Activated T-helper 1 cell treated with anti-CD3 and anti-CD28 coated beads, Interleukin-12 subunit alpha, Interleukin-12 subunit beta, Interleukin-2, Interleukin-4 antibody, amounts not matched to agents 30 ng/mL and 10 ng/mL and 1 ng/mL, durations not matched to agents 14 hours and 24 hours and 36 hours (primary cell): ENCODE results near the gene SRGAP2C. TPM values are rescaled to one million over a fixed set of nuclear protein-coding genes. Genes with fewer than 3 reads are reported as not detected.
"Not testable (repeated sequence)": the region's sequence is repeated elsewhere in the genome, so short reads cannot be mapped to it uniquely, and the experiment has no call there.

ENCODE experiments used
- DNase-seq: peaks from one replicate; pipeline ENCODE4 v3.0.0; 2021; ENCODE audit warnings: low spot score
- H3K27ac Mint-ChIP-seq: one replicate; pipeline ENCODE4 v1.8.0; 2021; ENCODE audit warnings: mild to moderate bottlenecking, mixed read lengths
- H3K27me3 Mint-ChIP-seq: one replicate; pipeline ENCODE4 v1.8.0; 2022; ENCODE audit warnings: mild to moderate bottlenecking, moderate library complexity, mixed read lengths; ENCODE audit not compliant: insufficient read depth
- H3K36me3 Mint-ChIP-seq: one replicate; pipeline ENCODE4 v1.8.0; 2021; ENCODE audit warnings: low read depth, mixed read lengths
- H3K4me1 Mint-ChIP-seq: one replicate; pipeline ENCODE4 v1.8.0; 2021; ENCODE audit warnings: low read depth, mixed read lengths
- H3K4me3 Mint-ChIP-seq: one replicate; pipeline ENCODE4 v1.8.0; 2021; ENCODE audit warnings: mild to moderate bottlenecking, moderate library complexity, mixed read lengths
- H3K9me3 Mint-ChIP-seq: one replicate; pipeline ENCODE4 v1.8.0; 2021; ENCODE audit warnings: mixed read lengths
- intact Hi-C: fragments of 100-400 bp; cut with micrococcal nuclease; formaldehyde crosslinking; loops from one replicate; pipeline ENCODE4 v1.15.1; 2024
- total RNA-seq: library from RNA; stranded (reverse); gene quantifications from 2 replicates; pipeline ENCODE4 v1.2.3, GENCODE V29; 2022

The SRGAP2C gene
- total RNA-seq = 52.6 and 52.9 TPM in 2 replicates

DNA sequence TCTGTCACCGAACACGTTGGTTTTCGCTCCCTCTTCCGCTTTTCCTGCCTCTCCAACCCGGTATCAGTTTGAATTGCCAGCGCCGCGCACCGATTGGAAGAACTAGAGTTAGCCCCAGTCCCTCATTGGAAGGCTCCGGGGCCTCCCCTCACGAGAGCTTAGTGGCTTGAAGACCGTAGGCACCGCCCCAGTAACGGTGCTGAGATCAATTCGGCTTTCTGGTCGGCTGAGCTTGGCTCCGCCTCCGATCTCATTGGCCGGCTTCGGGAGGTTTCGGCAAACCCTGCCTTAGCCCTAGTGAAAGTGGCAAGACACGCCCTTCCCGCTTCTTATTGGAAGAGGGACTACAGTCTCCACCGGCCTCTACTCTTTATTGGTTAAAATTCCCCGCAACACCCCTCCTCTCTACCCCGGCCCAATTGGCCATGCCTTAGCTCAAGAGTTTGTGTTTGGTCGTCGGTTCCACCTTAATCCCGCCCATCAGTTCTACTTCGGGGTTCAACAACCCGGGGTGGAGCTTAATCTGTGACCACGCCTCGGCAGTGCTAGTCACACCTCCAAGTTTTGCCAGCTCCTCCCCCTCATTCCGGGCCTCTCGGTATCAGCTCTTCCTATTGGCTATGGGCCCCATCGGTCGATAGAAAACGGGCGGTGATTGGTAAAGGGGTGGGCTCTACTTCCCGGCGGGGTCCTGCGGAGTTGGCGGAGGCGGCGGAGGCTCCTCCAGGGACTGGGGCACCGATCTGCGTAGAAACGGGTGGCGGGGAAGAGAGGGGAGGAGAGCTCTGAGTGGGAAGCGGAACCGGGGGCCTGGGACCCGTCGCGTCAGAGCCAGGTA is at the start of gene SRGAP2C, which contains the start of gene FAM72B:
Gene SRGAP2C, plus strand, starts transcription at position 686 of the 838 bp plus-strand sequence. CDS start 2,472 bp downstream, outside the sequence.
Gene FAM72B, minus strand, starts transcription at position 51 of the 838 bp plus-strand sequence. CDS start 851 bp downstream, outside the sequence.
- peak; percentile 90 for DNase-seq
- not testable (repeated sequence) for H3K4me1 Mint-ChIP-seq, H3K27me3 Mint-ChIP-seq

DNA sequence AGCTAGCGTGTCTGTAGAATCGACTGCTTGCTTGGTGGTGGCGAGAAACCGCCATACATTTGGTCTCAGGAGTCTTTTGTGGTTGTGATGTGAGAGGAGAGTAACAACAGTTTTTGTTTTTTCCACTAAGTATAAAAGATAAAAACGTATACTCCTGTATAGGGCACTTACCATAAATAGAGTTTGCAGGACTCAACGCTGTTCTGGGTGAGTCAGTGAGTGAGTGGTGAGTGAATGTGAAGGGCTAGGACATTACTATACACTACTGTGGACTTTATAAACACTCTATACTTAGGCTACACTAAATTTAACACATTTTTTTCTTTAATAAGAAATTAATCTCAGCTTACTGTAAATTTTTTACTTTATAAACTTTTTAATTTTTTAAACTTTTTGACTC is 44.4 kb upstream of the SRGAP2C start:
- H3K9me3 Mint-ChIP-seq, H3K27ac Mint-ChIP-seq, H3K36me3 Mint-ChIP-seq: not testable (repeated sequence)

More for the DNA sequence above, at the start of gene SRGAP2C, which contains the start of gene FAM72B:
- H3K36me3 Mint-ChIP-seq, H3K9me3 Mint-ChIP-seq, intact Hi-C loops: not testable (repeated sequence)
- Mint-ChIP-seq H3K27ac (peak within 1 kb of the TSS; percentile 92), H3K4me3 (peak within 1 kb of the TSS; percentile 88)

DNA sequence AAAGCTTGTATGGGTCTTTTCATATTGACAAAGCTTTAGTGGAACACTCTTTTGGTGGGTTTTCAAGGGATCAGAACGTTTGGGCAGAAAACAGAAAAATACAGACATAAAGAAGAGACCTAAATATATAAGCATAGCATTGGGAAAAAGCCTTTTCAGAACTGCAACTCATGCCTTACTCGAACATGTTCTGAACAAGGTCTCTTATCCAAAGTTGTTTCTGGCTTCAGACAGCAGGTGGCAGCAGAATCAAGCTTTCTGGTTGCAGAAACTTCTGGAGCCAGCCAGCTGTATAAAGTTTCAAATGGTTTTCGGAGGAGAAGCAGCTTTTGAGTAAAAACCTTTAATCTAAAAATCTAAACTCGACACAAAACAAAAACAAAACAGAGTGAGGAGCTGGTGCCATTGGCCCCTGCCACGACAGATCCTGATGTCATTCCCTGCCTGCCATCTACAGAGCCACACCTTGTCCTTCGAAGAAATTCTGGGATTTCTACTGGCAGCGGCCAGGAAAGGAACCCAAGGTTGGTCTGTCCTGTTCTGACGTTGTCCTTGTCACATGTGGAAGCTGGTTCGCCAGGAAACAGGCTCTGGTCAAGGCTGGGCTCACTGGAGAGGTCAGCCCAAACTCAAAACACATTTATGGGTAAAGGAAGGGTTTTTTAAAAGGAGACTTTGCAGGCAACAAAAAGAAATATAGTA is 36.1 kb upstream of the SRGAP2C start:
- H3K4me3 Mint-ChIP-seq, DNase-seq, H3K4me1 Mint-ChIP-seq, intact Hi-C loops, H3K27ac Mint-ChIP-seq, H3K27me3 Mint-ChIP-seq, H3K9me3 Mint-ChIP-seq, H3K36me3 Mint-ChIP-seq: not testable (repeated sequence)

More for the DNA sequence above, 44.4 kb upstream of the SRGAP2C start:
- intact Hi-C loops, H3K4me3 Mint-ChIP-seq, H3K4me1 Mint-ChIP-seq, H3K27me3 Mint-ChIP-seq, DNase-seq: not testable (repeated sequence)

DNA sequence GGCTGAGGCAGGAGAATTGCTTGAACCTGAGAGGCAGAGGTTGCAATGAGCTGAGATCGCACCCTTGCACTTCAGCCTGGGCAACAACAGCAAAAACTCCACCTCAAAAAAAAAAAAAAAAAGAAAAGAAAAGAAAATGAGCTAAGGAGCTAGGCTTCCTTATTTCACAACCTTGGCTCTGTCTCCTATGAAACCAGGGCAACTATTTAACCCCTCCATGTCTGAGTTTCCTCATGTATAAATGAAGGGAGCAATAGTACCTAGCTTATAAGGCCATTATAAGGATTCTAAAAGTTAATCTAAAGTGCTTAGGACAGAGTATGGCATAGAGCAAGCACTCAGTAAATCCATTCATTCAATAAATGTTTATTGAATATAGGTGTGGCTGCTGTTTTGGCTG is 33.5 kb upstream of the SRGAP2C start:
- H3K9me3 Mint-ChIP-seq, H3K36me3 Mint-ChIP-seq, H3K27me3 Mint-ChIP-seq, intact Hi-C loops, DNase-seq, H3K27ac Mint-ChIP-seq, H3K4me1 Mint-ChIP-seq, H3K4me3 Mint-ChIP-seq: not testable (repeated sequence)

DNA sequence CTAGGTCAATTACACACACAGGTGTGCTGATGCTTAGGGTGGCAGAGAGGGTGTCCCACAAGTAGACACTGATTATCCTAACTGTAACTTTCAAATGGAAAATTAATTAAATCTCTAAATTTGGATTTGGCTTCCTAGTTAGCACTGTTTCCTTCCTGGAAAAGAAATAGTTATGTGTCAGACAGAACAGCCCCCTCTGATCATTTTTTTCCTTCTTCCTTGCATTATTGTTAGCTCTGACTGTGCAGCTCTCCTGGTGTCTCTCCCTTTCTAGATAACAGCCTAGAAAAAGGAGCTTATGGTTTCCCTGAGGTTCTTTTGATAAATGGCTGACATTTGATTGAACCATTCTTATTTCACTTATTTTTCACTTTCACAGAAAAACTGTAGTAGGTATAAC is 32.0 kb upstream of the SRGAP2C start:
- intact Hi-C loops, H3K4me1 Mint-ChIP-seq, H3K27me3 Mint-ChIP-seq, DNase-seq, H3K36me3 Mint-ChIP-seq, H3K4me3 Mint-ChIP-seq, H3K9me3 Mint-ChIP-seq, H3K27ac Mint-ChIP-seq: not testable (repeated sequence)

DNA sequence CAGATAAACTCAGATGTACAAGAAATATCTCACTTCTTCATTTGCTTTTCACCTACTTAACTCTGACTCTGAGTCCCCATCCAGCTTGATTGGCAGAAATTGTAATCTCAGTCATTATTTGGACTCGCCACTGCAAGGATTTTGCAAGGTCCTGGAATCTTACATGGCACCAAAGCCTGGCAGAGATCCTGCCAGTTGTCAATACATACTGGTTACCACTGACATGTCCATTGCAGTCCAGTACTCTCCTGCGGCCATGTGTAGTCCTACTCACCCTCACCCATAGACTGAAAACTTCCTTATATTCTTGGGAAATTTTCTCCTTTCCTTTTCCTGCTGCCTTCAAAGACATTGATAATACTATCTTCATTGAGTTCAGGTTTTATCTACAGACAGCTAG is 30.0 kb upstream of the SRGAP2C start:
- H3K36me3 Mint-ChIP-seq, H3K27me3 Mint-ChIP-seq, H3K27ac Mint-ChIP-seq, intact Hi-C loops, H3K9me3 Mint-ChIP-seq, DNase-seq, H3K4me1 Mint-ChIP-seq, H3K4me3 Mint-ChIP-seq: not testable (repeated sequence)

DNA sequence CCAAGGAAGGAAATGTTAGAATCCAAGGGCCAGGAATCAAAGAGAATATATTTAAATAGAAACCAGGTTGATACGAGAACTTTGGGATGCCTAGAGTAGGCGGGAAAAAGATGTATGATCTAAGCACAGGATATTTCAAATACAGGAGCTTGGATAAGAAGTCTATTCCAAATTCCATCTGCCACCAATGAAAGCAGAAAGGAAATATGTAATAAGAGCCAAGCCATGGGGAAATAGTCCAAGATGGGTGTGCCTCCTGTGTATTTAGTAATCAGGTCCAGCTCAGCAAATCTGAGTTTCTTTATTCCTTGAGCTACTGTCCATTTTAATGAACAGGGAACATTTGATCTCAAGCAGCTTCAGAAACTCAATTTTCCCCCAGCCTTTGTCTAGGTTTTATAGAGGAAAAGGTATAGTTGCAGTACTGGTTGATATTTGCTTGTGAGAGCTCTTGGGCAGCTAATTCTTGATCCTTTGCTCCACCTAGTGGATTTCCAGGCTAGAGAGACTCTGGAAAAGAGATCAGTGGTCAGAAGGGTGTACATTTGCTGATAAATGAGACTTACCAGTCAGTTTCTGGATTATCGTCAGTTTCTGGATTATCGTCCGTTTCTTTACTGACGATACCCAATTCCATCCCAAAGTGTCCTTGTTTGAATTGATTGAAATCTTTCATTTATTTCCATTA is 29.0 kb upstream of the SRGAP2C start:
- DNase-seq, H3K9me3 Mint-ChIP-seq, H3K4me3 Mint-ChIP-seq, H3K36me3 Mint-ChIP-seq, H3K27me3 Mint-ChIP-seq, H3K4me1 Mint-ChIP-seq, intact Hi-C loops, H3K27ac Mint-ChIP-seq: not testable (repeated sequence)

DNA sequence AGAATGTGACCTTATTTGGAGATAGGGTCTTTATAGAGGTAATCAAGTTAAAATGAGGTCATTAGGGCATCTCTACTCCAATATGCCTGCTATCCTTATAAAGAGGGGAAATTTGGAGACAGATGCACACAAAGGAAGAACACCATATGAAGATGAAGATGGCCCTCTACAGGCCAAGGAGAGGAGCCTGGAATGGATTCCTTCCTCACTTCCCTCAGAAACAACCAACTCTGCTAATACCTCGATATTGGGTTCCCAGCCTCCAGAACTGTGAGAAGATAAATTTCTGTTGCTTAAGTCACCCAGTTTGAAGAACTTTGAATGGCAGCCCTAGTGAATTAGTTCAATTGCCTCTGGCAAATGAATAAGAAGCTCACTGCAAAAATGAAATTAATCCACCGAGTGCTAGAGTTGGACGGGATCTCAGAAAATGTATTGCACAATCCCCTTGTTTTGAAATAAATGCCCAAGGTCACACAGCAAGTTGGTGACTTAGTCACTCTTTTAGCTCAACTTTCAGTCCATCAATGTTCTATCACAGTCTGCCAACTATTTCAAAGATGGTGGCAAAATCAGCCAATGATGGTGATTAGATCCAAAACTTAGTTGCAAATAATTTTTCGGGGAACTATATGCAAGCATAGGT is 27.7 kb upstream of the SRGAP2C start:
- H3K27me3 Mint-ChIP-seq, H3K4me1 Mint-ChIP-seq, H3K36me3 Mint-ChIP-seq, intact Hi-C loops, DNase-seq, H3K4me3 Mint-ChIP-seq, H3K27ac Mint-ChIP-seq, H3K9me3 Mint-ChIP-seq: not testable (repeated sequence)

DNA sequence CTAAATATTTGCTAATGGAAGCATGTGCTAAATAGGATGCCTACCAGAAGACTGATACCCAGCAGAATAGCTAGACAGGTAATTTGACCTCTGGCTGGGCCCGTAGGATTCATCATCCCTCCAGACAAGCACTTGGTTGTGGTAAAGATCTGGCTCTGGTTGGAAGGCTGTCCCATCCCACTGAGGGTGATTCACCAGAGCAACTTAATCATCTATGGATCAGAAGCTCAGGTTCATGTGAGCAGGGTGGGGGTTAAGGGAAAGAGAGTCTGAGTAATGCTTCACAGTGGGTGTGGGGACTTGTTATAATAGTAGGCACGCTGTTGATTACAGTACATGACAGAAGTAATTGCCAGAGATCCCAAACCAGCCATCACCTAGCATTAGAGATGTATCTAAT is 27.2 kb upstream of the SRGAP2C start:
- H3K4me1 Mint-ChIP-seq, DNase-seq, H3K27me3 Mint-ChIP-seq, intact Hi-C loops, H3K4me3 Mint-ChIP-seq, H3K27ac Mint-ChIP-seq, H3K36me3 Mint-ChIP-seq, H3K9me3 Mint-ChIP-seq: not testable (repeated sequence)

DNA sequence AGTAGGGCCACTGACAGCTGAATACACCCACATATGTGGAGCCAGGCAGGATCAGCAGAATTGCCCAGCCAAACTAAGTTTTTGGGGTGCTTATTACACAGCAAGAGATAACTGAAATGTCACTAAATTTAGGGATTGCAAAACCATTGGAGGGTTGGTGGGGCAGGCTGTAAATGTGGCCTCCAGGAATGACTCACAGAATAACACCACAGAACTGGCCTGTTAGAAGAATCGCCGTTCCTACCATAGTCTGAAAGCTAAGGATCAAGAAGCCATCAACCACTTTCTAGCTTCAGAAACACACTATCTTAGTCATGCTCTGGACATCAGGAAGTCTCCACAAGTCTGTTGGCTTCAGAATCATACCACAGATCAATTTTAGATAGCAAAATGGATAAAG is 24.7 kb upstream of the SRGAP2C start:
- H3K4me1 Mint-ChIP-seq, H3K27me3 Mint-ChIP-seq, H3K9me3 Mint-ChIP-seq, H3K27ac Mint-ChIP-seq, H3K36me3 Mint-ChIP-seq, DNase-seq, H3K4me3 Mint-ChIP-seq, intact Hi-C loops: not testable (repeated sequence)

DNA sequence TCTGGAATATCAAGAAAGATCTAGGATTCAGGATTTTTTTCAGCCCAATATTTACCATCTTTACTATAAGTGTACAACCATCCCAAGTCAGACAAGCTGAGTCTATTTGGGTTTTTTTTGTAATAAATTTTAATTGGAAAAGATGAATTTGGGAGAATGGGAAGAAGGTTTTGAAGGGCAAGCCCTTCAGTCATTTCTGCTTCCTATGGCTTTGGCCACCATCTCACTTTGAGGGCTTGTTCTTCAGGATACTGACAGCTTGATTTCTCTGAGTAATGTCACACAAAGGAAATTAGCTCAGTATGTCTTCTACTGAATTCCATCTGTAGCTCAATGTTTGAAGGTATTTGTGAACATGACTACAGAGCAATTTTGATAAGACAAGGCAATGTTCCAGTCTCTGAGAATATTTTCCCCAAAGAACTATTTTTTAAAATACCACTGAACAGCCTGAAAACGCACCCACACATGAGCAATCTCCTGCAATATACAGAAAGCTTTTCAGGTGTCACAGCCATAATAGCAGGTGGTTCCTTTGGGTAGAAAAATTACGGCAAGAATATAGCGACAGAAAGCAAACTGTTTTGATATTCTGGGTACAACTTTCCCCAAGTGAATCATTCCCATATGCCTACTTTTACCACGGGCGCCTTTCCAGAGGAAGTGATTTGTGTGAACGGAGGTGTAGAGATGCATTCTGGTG is 23.4 kb upstream of the SRGAP2C start:
- DNase-seq, intact Hi-C loops, H3K27ac Mint-ChIP-seq, H3K27me3 Mint-ChIP-seq, H3K9me3 Mint-ChIP-seq, H3K36me3 Mint-ChIP-seq, H3K4me3 Mint-ChIP-seq, H3K4me1 Mint-ChIP-seq: not testable (repeated sequence)
